ENCODE measurements around the gene TNRC6B. TPM values are rescaled to one million over a fixed set of nuclear protein-coding genes. Genes with fewer than 3 reads are reported as not detected.

Gene TNRC6B
- total and polyA plus RNA-seq, 4 donors: 6.2 to 70.4 (median 26.5) TPM

GRCh38 chr22:40329466-40329865 lies 151.7 kb downstream of the TNRC6B start:
- no peak for TF ChIP-seq CTCF (IDR thresholded peaks at IDR 0.05; ENCODE audit: control extremely low read depth, extremely low read depth)
- 61 to 81% methylated on average over 9 of the region's 9 CpGs for WGBS, 2 donors
- Histone ChIP-seq H3K4me1 (ENCODE audit: control insufficient read depth in 5 of 5, insufficient read depth in 5 of 5, low read length in 5 of 5) (peaks cover 2 to 47% (median 10%) of the 10 kb centered on the region in 5 donors), H3K27ac (ENCODE audit: low read depth in 1 of 2, low read length in 1 of 2) (no peak overlapping the region), H3K4me3 (no peak overlapping the region), H3K9ac (ENCODE audit: insufficient read depth in 1 of 2, low read length in 2 of 2) (no peak overlapping the region), H3K36me3 (ENCODE audit: control insufficient read depth in 4 of 4, insufficient read depth in 4 of 4, low read length in 4 of 4) (peaks cover 6 to 12% (median 8%) of the 10 kb centered on the region in 4 donors), H3K27me3 (ENCODE audit: control insufficient read depth in 3 of 3, insufficient read depth in 3 of 3, low read length in 2 of 3) (no peaks in the 10 kb centered on the region), H3K9me3 (ENCODE audit: control insufficient read depth in 4 of 4, insufficient read depth in 3 of 4, low read length in 3 of 4) (no peaks in the 10 kb centered on the region)
- ATAC-seq (ENCODE audit: insufficient read depth, low FRiP score) (no peak), DNase-seq (no peak)

- DNase-seq: no peak
- peaks cover 6 to 8% (median 6%) of the 10 kb centered on the region in 4 donors for H3K36me3 ChIP-seq (ENCODE audit: control insufficient read depth in 4 of 4, insufficient read depth in 4 of 4, low read length in 4 of 4)
- no peak for TF ChIP-seq CTCF (IDR thresholded peaks at IDR 0.05; ENCODE audit: control extremely low read depth, extremely low read depth)
- H3K4me3 ChIP-seq: no peak overlapping the region
- 71 to 80% methylated on average over 4 of the region's 4 CpGs for WGBS, 2 donors
- no peaks in the 10 kb centered on the region for H3K9me3 ChIP-seq (ENCODE audit: control insufficient read depth in 4 of 4, insufficient read depth in 3 of 4, low read length in 3 of 4)
- no peak overlapping the region for H3K27ac ChIP-seq (ENCODE audit: low read depth in 1 of 2, low read length in 1 of 2)
- no peak for ATAC-seq (ENCODE audit: insufficient read depth, low FRiP score)
- H3K27me3 ChIP-seq (ENCODE audit: control insufficient read depth in 3 of 3, insufficient read depth in 3 of 3, low read length in 2 of 3): no peaks in the 10 kb centered on the region
- H3K4me1 ChIP-seq (ENCODE audit: control insufficient read depth in 5 of 5, insufficient read depth in 5 of 5, low read length in 5 of 5): peaks cover 2 to 47% (median 10%) of the 10 kb centered on the region in 5 donors
- no peak overlapping the region for H3K9ac ChIP-seq (ENCODE audit: insufficient read depth in 1 of 2, low read length in 2 of 2)
These were observed 152.4 kb downstream of the TNRC6B start for GRCh38 chr22:40330086-40330485.

GRCh38 chr22:40330615-40331014 lies 152.9 kb downstream of the TNRC6B start:
- WGBS, 2 donors: 69 to 78% methylated on average over 10 of the region's 10 CpGs
- H3K9ac ChIP-seq (ENCODE audit: insufficient read depth in 1 of 2, low read length in 2 of 2): no peak overlapping the region
- no peaks in the 10 kb centered on the region for H3K9me3 ChIP-seq (ENCODE audit: control insufficient read depth in 4 of 4, insufficient read depth in 3 of 4, low read length in 3 of 4)
- TF ChIP-seq CTCF (IDR thresholded peaks at IDR 0.05; ENCODE audit: control extremely low read depth, extremely low read depth): no peak
- H3K4me3 ChIP-seq: no peak overlapping the region
- DNase-seq (no peak), ATAC-seq (ENCODE audit: insufficient read depth, low FRiP score) (no peak)
- no peak overlapping the region for H3K27ac ChIP-seq (ENCODE audit: low read depth in 1 of 2, low read length in 1 of 2)
- peaks cover 4 to 6% (median 5%) of the 10 kb centered on the region in 4 donors for H3K36me3 ChIP-seq (ENCODE audit: control insufficient read depth in 4 of 4, insufficient read depth in 4 of 4, low read length in 4 of 4)
- H3K27me3 ChIP-seq (ENCODE audit: control insufficient read depth in 3 of 3, insufficient read depth in 3 of 3, low read length in 2 of 3): no peaks in the 10 kb centered on the region
- peaks cover 2 to 44% (median 10%) of the 10 kb centered on the region in 5 donors for H3K4me1 ChIP-seq (ENCODE audit: control insufficient read depth in 5 of 5, insufficient read depth in 5 of 5, low read length in 5 of 5)

GRCh38 chr22:40331706-40332105 lies 154.0 kb downstream of the TNRC6B start:
- ATAC-seq (ENCODE audit: insufficient read depth, low FRiP score) (no peak), DNase-seq (no peak)
- Histone ChIP-seq H3K9me3 (ENCODE audit: control insufficient read depth in 4 of 4, insufficient read depth in 3 of 4, low read length in 3 of 4) (no peaks in the 10 kb centered on the region), H3K27ac (ENCODE audit: low read depth in 1 of 2, low read length in 1 of 2) (no peak overlapping the region), H3K36me3 (ENCODE audit: control insufficient read depth in 4 of 4, insufficient read depth in 4 of 4, low read length in 4 of 4) (peaks cover 3 to 6% (median 5%) of the 10 kb centered on the region in 4 donors), H3K27me3 (ENCODE audit: control insufficient read depth in 3 of 3, insufficient read depth in 3 of 3, low read length in 2 of 3) (no peaks in the 10 kb centered on the region), H3K9ac (ENCODE audit: insufficient read depth in 1 of 2, low read length in 2 of 2) (no peak overlapping the region), H3K4me3 (no peak overlapping the region), H3K4me1 (ENCODE audit: control insufficient read depth in 5 of 5, insufficient read depth in 5 of 5, low read length in 5 of 5) (peaks cover 2 to 35% (median 9%) of the 10 kb centered on the region in 5 donors)
- no peak for TF ChIP-seq CTCF (IDR thresholded peaks at IDR 0.05; ENCODE audit: control extremely low read depth, extremely low read depth)
- WGBS, 2 donors: 72 to 86% methylated on average over 4 of the region's 4 CpGs

All from lung (tissue), 12 donors.